Left lobe of liver (tissue), 1 donor: ENCODE results near the gene PDCD11. TPM values are rescaled to one million over a fixed set of nuclear protein-coding genes. Genes with fewer than 3 reads are reported as not detected.

Experiments
- total RNA-seq: library from RNA; stranded (reverse); gene quantifications from one replicate; pipeline ENCODE4 v1.2.1, GENCODE V29; 2021
- donor health status: DM: no; HTN: yes; CAD: no.

PDCD11 gene
- total RNA-seq, 1 donor from 2014 or later, result 9.0 TPM

Other genes starting within 250 kb of the PDCD11 start
- gene NT5C2, start 203.4 kb upstream of the PDCD11 start, total RNA-seq, result 21.3 TPM
- gene RPEL1, start 150.7 kb upstream of the PDCD11 start, total RNA-seq, result not detected
- not detected for gene INA, start 119.5 kb upstream of the PDCD11 start, total RNA-seq
- 7.6 TPM for gene PCGF6, start 45.5 kb upstream of the PDCD11 start, total RNA-seq
- gene TAF5, start 28.6 kb upstream of the PDCD11 start, total RNA-seq, result 2.1 TPM
- 154 TPM for gene ATP5MK, start 151 bp upstream of the PDCD11 start, total RNA-seq
- 3.6 TPM for gene CALHM2, start 55.7 kb downstream of the PDCD11 start, total RNA-seq
- gene CALHM1, start 62.3 kb downstream of the PDCD11 start, total RNA-seq, result not detected
- not detected for gene CALHM3, start 82.6 kb downstream of the PDCD11 start, total RNA-seq
- 1.7 TPM for gene NEURL1, start 97.1 kb downstream of the PDCD11 start, total RNA-seq